ENCODE results near the gene BTNL2.

Gene BTNL2

DNA sequence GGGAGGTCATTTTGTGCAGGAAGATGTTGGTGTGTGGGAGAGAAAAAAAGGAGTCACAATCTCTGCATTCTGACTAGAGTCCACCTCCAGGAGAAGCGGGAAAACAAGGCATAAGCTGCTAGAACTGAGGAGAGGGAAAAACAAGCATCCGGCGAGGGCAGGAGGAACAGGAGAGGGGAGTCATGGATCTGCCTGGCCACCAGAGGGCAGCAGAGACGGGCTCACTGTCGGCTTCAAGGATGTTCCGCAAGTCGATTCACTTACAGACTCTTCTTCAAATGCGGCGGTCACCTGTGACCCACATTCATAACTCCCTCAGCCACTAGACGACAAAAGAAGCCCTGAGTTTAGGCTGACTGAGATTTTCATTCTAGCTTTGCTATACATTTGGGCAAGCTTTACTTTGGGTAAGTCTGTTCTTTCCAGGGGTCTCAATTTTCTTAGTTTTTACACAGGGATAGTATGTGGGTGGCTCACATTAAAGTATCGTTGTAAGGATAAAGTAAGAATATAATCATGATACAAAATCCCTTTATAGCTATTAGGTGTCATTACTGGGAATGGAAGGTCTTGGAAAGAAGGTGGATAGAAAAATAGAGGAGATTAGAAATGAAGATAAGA is 6.6 kb upstream of the BTNL2 start:
- DNase-seq = peak; percentile 85

DNA sequence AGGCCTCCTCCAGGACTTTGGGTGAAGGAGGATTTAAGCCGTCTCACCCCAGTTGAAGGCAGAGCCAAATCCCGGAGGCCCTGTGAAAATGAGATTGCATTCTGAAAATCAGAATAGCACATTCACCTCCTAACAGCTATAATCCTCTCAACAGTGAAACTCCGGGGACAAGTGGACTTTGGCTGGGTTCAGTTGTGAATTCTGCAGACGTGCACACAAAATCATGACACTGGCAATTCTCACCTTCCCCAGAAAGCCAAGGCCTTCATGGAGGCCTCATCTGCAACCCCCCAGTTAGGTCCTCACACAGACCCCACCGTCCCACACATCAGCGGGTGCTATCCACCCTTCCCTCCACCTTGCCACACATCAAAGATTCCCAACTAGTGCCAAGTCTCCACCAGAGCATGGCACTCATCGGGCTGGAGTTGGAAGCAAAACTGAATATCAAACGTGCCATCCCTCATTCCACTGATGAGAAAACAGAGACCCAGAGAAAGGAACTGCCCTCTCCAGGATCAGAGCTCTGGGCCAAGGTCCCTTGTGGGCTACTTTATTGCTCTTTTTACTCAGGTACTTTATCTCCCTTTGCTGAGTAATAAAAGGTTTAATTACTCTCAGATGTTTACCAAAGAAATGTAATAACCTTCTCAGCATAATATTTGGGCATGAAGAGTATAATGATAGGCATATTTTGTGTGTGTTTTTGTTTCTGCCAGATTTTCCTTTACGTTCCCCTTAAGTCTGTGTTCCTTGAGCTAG is 4.8 kb upstream of the BTNL2 start:
- no peak for DNase-seq

GRCh38 chr6:32410906-32411305 is 3.9 kb upstream of the BTNL2 start:
- DNase-seq = no peak

GRCh38 chr6:32406197-32406596 is 784 bp downstream of the BTNL2 start:
- DNase-seq = no peak

DNA sequence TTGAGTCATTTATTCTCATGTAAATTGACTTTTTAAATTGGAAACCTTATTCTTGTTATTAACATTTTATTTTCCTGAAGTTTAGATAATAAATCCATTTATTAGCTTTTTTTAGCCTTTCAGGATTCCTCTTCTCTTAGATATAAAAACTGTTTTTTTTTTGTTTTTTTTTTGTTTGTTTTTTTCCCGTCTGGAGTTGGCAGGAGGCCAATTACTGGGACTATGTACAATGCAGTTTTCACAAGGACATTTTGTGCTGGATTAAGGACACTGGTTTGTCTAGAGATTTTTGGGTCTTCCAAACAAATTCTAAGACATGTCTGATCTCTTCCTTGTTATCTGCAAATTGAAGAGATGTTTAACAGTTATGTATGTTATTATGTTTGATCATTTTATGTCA is 1.3 kb downstream of the BTNL2 start:
- DNase-seq = no peak

- DNase-seq = no peak
Observed at GRCh38 chr6:32402812-32403211, 4.2 kb downstream of the BTNL2 start.

GRCh38 chr6:32401284-32401963 is 5.6 kb downstream of the BTNL2 start:
- DNase-seq = no peak

GRCh38 chr6:32397252-32397920 is 9.6 kb downstream of the BTNL2 start:
- DNase-seq = no peak

GRCh38 chr6:32396028-32396427 is 11.0 kb downstream of the BTNL2 start:
- DNase-seq = no peak

GRCh38 chr6:32393665-32394420 is 13.1 kb downstream of the BTNL2 start:
- DNase-seq = no peak

- DNase-seq = no peak
Observed at GRCh38 chr6:32391505-32391904, 15.5 kb downstream of the BTNL2 start.

- DNase-seq = no peak
Observed at GRCh38 chr6:32387589-32388340, 19.2 kb downstream of the BTNL2 start.

DNA sequence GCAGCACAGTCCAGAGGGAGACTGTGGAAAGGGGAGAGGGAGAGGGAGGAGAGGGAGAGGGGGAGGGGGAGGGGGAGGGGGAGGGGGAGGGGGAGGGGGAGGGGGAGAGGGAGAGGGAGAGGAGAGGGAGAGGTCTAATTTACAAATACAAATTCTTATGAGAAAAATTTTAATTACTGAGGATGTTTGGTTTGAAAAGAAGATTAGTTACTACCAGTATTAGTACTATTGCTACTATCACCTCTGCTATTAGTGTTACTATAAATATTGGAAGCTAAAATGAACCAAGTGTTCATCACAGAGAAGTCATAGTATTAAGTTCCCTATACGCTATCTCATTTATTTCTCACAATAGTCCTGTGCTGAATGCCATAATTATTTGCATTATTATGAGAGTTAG is 20.9 kb downstream of the BTNL2 start:
- no peak for DNase-seq

DNA sequence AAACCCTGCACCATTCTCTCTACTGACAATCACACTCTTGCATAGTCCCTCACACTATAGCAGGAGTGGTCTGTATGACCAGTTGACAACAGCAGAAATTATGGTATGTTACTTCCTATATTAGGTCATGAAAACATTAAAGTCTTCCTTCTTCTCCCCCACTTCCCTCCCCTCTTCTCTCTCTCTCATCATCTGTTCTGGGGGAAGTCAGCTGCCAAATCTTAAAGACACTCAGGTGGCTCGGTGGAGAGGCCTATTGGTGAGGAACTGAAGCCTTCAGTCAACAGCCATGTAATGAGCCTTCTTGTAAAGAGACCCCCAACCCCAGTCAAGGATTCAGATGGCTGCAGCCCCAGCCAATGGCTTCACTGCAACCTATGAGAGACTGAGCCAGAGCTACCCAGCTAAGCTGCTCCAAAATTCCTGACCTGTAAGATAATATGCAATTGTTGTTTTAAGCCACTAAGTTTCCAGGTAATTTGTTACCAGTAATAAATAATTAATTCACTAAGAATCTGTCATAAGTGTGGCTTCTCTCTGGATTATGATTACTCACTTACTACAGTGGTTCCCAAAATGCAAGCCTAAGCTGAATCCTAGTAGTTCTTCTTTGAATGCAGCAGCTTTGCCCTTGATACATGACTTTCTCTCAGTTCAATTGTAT is 24.1 kb downstream of the BTNL2 start:
- DNase-seq = no peak

DNA sequence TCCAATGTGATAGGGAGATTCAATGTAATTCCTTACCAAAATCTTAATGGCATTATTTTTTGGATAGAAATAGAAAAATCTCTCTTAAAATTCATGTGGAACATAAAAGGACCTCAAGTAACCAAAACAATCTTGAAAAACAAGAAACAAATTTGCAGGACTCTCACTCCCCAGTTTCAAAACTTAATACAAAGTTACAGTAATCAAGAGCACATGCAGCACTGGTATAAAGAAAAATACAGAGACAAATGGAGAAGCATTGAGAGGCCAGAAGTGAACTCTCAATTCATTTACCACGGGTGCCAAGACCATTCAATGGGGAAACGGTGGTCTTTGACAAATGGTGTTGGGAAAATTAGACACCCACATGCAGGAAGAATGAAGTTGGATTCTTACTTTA is 27.4 kb downstream of the BTNL2 start:
- no peak for DNase-seq

GRCh38 chr6:32375739-32376529 is 31.0 kb downstream of the BTNL2 start:
- DNase-seq = no peak

GRCh38 chr6:32371803-32372202 is 35.2 kb downstream of the BTNL2 start, which contains the start of gene TSBP1:
Gene TSBP1, minus strand, starts transcription at chr6:32371903. Its CDS starts 197 bp downstream, at chr6:32371706.
- no peak for DNase-seq

GRCh38 chr6:32371229-32371628 is 35.8 kb downstream of the BTNL2 start:
- no peak for DNase-seq

DNA sequence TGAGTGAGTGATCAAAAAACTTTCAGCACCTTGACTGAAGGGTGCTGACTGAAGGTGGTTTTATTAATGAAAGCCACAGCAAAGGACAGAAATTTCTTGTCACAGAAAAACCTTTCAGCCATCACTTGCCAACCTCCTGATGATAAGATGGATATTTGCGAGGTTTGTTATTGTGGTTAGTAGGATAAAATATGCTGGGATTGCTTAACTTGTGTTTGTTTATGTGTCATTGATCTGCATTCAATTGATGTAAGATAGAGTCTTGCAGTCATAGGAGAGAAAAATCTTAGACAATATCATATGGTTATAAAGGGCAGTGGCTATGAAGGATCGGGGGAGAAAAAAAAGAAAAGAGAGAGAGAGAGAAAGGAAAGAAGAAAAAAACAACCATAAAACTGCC is 36.5 kb downstream of the BTNL2 start:
- no peak for DNase-seq

DNA sequence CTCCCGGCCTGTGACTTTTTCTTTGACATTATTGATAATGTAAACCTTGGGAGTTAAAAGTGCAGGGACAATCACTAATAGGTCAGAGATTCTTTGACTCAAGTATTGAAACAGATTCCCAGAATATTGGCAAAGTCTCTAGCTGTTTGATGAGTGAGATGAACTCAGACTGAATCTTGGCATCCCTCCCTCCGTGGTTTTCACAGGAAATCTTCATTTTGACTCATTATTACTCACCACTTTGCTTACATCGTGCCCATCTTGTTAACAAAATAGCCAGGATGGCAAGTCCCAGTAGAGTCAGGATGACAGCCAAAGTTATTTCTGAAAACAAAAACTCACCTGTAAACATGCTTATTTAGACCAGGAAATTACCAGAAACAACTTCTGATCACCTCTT is 37.3 kb downstream of the BTNL2 start:
- no peak for DNase-seq

- no peak for DNase-seq
Observed at GRCh38 chr6:32367644-32368043, 39.3 kb downstream of the BTNL2 start.

Data from activated naive CD4-positive, alpha-beta T cell treated with anti-CD3 and anti-CD28 coated beads, Interleukin-2, amount 50 U/mL, for 16 hours (primary cell).